ENCODE measurements around the gene VPS37D. TPM values are rescaled to one million over a fixed set of nuclear protein-coding genes. Genes with fewer than 3 reads are reported as not detected.

The VPS37D gene
- total RNA-seq, 1 experiment from 2014 or later: 5.7 TPM

GRCh38 chr7:73716318-73716890 lies 48.8 kb downstream of the VPS37D start (continued):
- TF ChIP-seq ARID4B (CRISPR knock-in tag; IDR thresholded peaks at IDR 0.05; ENCODE audit: borderline replicate concordance) (no peak), PRDM15 (CRISPR knock-in tag; IDR thresholded peaks at IDR 0.05) (no peak), ZBTB43 (CRISPR knock-in tag; IDR thresholded peaks at IDR 0.05) (no peak), HMGA2 (CRISPR knock-in tag; IDR thresholded peaks at IDR 0.05) (no peak), SMAD3 (CRISPR knock-in tag; IDR thresholded peaks at IDR 0.05; ENCODE audit: borderline replicate concordance) (no peak)

- POLR2A ChIA-PET: no interaction called here
- CTCF ChIA-PET: interaction anchor here (0.6 to 5.0 kb wide), 5 partner anchors 8 to 110 kb away, joined by 3 to 25 read pairs (median 4); no protein-coding TSS in a partner anchor
- Mint-ChIP-seq H3K4me1 (no peaks in the 10 kb centered on the region), H3K27ac (no peak overlapping the region), H3K4me3 (peak overlapping the region; percentile 58; the same call in 1 of the 2 replicates), H3K9me3 (no peaks in the 10 kb centered on the region), H3K27me3 (ENCODE audit: low read depth) (peaks cover 38% of the 10 kb centered on the region), H3K36me3 (no peaks in the 10 kb centered on the region)
- no peak for TF ChIP-seq CREM (CRISPR knock-in tag; IDR thresholded peaks at IDR 0.05)
- no peak for TF ChIP-seq SMAD4 (CRISPR knock-in tag; IDR thresholded peaks at IDR 0.05)
- TF ChIP-seq NR2C2 (CRISPR knock-in tag; IDR thresholded peaks at IDR 0.05): no peak
- no peak for TF ChIP-seq NFATC4 (CRISPR knock-in tag; IDR thresholded peaks at IDR 0.05)
- TF ChIP-seq NFE2L1 (CRISPR knock-in tag; IDR thresholded peaks at IDR 0.05): no peak
- ATAC-seq (no peak), DNase-seq (ENCODE audit: low spot score) (no peak)
These were observed 49.6 kb downstream of the VPS37D start for GRCh38 chr7:73717025-73717807.

GRCh38 chr7:73717991-73718405 lies 50.4 kb downstream of the VPS37D start:
- no peaks in the 10 kb centered on the region for H3K9me3 Mint-ChIP-seq
- ATAC-seq: no peak
- TF ChIP-seq IRF1 (CRISPR knock-in tag; IDR thresholded peaks at IDR 0.05): no peak
- TF ChIP-seq FOXK1 (CRISPR knock-in tag; IDR thresholded peaks at IDR 0.05): no peak
- TF ChIP-seq, protein P1, sequence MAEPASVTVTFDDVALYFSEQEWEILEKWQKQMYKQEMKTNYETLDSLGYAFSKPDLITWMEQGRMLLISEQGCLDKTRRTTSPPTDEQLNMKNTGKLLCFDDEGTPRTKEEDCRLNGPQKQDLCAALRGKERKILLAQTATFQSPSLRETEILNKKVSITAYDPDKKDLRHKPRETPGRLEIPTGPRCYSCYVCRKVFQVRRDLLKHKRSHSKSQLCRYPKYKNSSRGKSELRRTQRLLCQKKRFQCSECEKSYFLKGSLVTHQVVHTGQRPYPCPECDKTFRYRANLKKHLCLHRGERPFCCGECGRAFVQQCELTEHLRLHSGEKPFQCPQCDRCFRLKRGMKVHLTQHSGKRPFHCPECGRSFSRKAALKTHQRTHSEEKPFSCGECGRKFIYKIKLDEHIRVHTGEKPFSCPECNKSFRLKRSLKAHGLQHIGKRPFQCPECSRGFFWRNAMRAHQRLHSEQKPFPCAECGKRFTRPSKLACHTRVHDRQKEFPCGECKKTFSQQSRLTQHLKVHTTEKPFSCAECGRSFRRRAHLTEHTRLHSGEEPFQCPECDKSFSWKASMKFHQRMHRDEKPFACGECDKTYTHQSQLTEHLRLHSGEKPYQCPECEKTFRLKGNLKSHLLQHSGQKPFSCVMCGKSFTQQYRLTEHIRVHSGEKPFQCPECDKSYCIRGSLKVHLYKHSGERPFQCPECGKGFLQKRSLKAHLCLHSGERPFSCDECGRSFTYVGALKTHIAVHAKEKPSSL (CRISPR knock-in tag; conservative IDR thresholded peaks at IDR 0.05): no peak
- no peak for TF ChIP-seq NR3C1 (CRISPR knock-in tag; conservative IDR thresholded peaks at IDR 0.05; ENCODE audit: low read depth)
- no peak for TF ChIP-seq ZNF232 (CRISPR knock-in tag; IDR thresholded peaks at IDR 0.05)

More at GRCh38 chr7:73717991-73718405, 50.4 kb downstream of the VPS37D start:
- Mint-ChIP-seq H3K36me3 (no peaks in the 10 kb centered on the region), H3K4me3 (peak overlapping the region; percentile 58), H3K4me1 (no peaks in the 10 kb centered on the region), H3K27me3 (ENCODE audit: low read depth) (peaks cover 42% of the 10 kb centered on the region), H3K27ac (no peak overlapping the region)
- POLR2A ChIA-PET: no interaction called here
- no peak for DNase-seq (ENCODE audit: low spot score)
- CTCF ChIA-PET: interaction anchor here (0.6 to 5.0 kb wide), 2 partner anchors 96 to 111 kb away, joined by 4 to 19 read pairs; no protein-coding TSS in a partner anchor

All from WTC11 (cell line).